Uterus (tissue), 2 donors: ENCODE results near the gene GPR171.

ENCODE experiments used
- CTCF ChIP-seq, 4 experiments: fragments of 200-600 bp in 2 of 4; fragments of 450-650 bp in 2 of 4; sonication (generic) in 2 of 4; IDR thresholded peaks; one replicate each; pipeline ENCODE4 v1.5.1; 2016 to 2019; ENCODE audit warnings: antibody characterized with exemption in 4 of 4, mild to moderate bottlenecking in 2 of 4, moderate library complexity in 1 of 4
- POLR2A ChIP-seq, 2 donors: fragments of 450-650 bp; IDR thresholded peaks; one replicate each; pipeline ENCODE4 v1.6.1; 2016; ENCODE audit warnings: antibody characterized with exemption in 2 of 2, mild to moderate bottlenecking in 1 of 2, moderate library complexity in 1 of 2

GRCh38 chr3:151171145-151171757 is 31.8 kb downstream of the GPR171 start:
- TF ChIP-seq CTCF (IDR thresholded peaks at IDR 0.05) (no peak), POLR2A (IDR thresholded peaks at IDR 0.05) (no peak)
